Neural cell (in vitro differentiated cells): ENCODE data around the gene GOLGA8F.
"Not testable (repeated sequence)": the region's sequence is repeated elsewhere in the genome, so short reads cannot be mapped to it uniquely, and the experiment has no call there.

Experiments used
- CTCF ChIP-seq: fragments of 450-650 bp; IDR thresholded peaks from 2 replicates; pipeline ENCODE4 v1.5.1; 2014; ENCODE audit warnings: antibody characterized with exemption, mild to moderate bottlenecking, moderate library complexity; ENCODE audit not compliant: poor library complexity, severe bottlenecking
- EP300 ChIP-seq: fragments of 450-650 bp; conservative IDR thresholded peaks from 2 replicates; pipeline ENCODE4 v1.6.1; 2014; ENCODE audit warnings: antibody characterized with exemption, mild to moderate bottlenecking, moderate library complexity; ENCODE audit not compliant: poor library complexity, severe bottlenecking
- EZH2 ChIP-seq: fragments of 200-600, 300-800 bp; shearing (Covaris generic), sonication (generic); IDR thresholded peaks from 2 replicates; pipeline ENCODE4 v1.6.1; 2014; ENCODE audit warnings: antibody characterized with exemption, low read length, borderline replicate concordance, mild to moderate bottlenecking; ENCODE audit not compliant: insufficient read depth, poor library complexity, severe bottlenecking

GRCh38 chr15:28435594-28435993, 57.1 kb downstream of the GOLGA8F start:
- not testable (repeated sequence) for TF ChIP-seq CTCF, EP300, EZH2
